ENCODE data around the gene EGFL7.

The EGFL7 gene

GRCh38 chr9:136646827-136647711 lies 15.6 kb upstream of the EGFL7 start:
- peaks cover 11% of the 10 kb centered on the region for H3K27me3 Mint-ChIP-seq (ENCODE audit: low read depth)
- no peaks in the 10 kb centered on the region for H3K9me3 Mint-ChIP-seq
- peak overlapping the region in 1 of 3 experiments; percentile 48 for H3K4me3 Mint-ChIP-seq
- peak overlapping the region in 2 of 3 experiments; percentile 54 to 64 for H3K27ac Mint-ChIP-seq
- peaks cover 8% of the 10 kb centered on the region for H3K4me1 Mint-ChIP-seq
- TF ChIP-seq CTCF (IDR thresholded peaks at IDR 0.05; ENCODE audit: unreplicated experiment in 3 of 3), result no peak
- H3K36me3 Mint-ChIP-seq (ENCODE audit: low read depth), result no peaks in the 10 kb centered on the region

- H3K9me3 Mint-ChIP-seq, result no peaks in the 10 kb centered on the region
- H3K27ac Mint-ChIP-seq, result peak overlapping the region in 2 of 3 experiments; percentile 27 to 76
- H3K27me3 Mint-ChIP-seq (ENCODE audit: low read depth), result peaks cover under 1% of the 10 kb centered on the region
- no peak overlapping the region for H3K4me3 Mint-ChIP-seq
- H3K4me1 Mint-ChIP-seq, result peaks cover 3% of the 10 kb centered on the region
- H3K36me3 Mint-ChIP-seq (ENCODE audit: low read depth), result no peaks in the 10 kb centered on the region
- no peak for TF ChIP-seq CTCF (IDR thresholded peaks at IDR 0.05; ENCODE audit: unreplicated experiment in 3 of 3)
These were observed 14.0 kb upstream of the EGFL7 start for GRCh38 chr9:136648751-136649150.

- H3K4me3 Mint-ChIP-seq, result no peak overlapping the region
- H3K36me3 Mint-ChIP-seq (ENCODE audit: low read depth), result no peaks in the 10 kb centered on the region
- no peak overlapping the region for H3K27ac Mint-ChIP-seq
- peaks cover 3% of the 10 kb centered on the region for H3K4me1 Mint-ChIP-seq
- no peak for TF ChIP-seq CTCF (IDR thresholded peaks at IDR 0.05; ENCODE audit: unreplicated experiment in 3 of 3)
- H3K9me3 Mint-ChIP-seq, result no peaks in the 10 kb centered on the region
- no peaks in the 10 kb centered on the region for H3K27me3 Mint-ChIP-seq (ENCODE audit: low read depth)
These were observed 12.7 kb upstream of the EGFL7 start for GRCh38 chr9:136650021-136650420.

GRCh38 chr9:136650648-136651047 lies 12.1 kb upstream of the EGFL7 start:
- Mint-ChIP-seq H3K36me3 (ENCODE audit: low read depth) (no peaks in the 10 kb centered on the region), H3K27me3 (ENCODE audit: low read depth) (no peaks in the 10 kb centered on the region), H3K27ac (peak overlapping the region in 1 of 3 experiments; percentile 42), H3K9me3 (no peaks in the 10 kb centered on the region), H3K4me1 (peaks cover 3% of the 10 kb centered on the region), H3K4me3 (no peak overlapping the region)
- no peak for TF ChIP-seq CTCF (IDR thresholded peaks at IDR 0.05; ENCODE audit: unreplicated experiment in 3 of 3)

GRCh38 chr9:136651860-136652259 lies 10.9 kb upstream of the EGFL7 start:
- no peaks in the 10 kb centered on the region for H3K27me3 Mint-ChIP-seq (ENCODE audit: low read depth)
- H3K9me3 Mint-ChIP-seq, result no peaks in the 10 kb centered on the region
- H3K4me1 Mint-ChIP-seq, result peaks cover 8% of the 10 kb centered on the region
- no peaks in the 10 kb centered on the region for H3K36me3 Mint-ChIP-seq (ENCODE audit: low read depth)
- H3K4me3 Mint-ChIP-seq, result no peak overlapping the region
- TF ChIP-seq CTCF (IDR thresholded peaks at IDR 0.05; ENCODE audit: unreplicated experiment in 3 of 3), result no peak
- no peak overlapping the region for H3K27ac Mint-ChIP-seq

Data from nephron (organoid).